HepG2 (cell line): ENCODE data around the gene LYRM4. TPM values are rescaled to one million over a fixed set of nuclear protein-coding genes. Genes with fewer than 3 reads are reported as not detected.

Source experiments
- ATAC-seq: fragments of 200-7000 bp; cut with Tn5 transposase; 3 replicates; pipeline ENCODE4 v1.9.1; 2020; ENCODE audit warnings: mild to moderate bottlenecking, moderate library complexity
- BruUV-seq: library from RNA; stranded (reverse); fragments of 400-500 nt; replicated peaks from 2 replicates; lab custom pipeline; 2021; lab: Mats Ljungman, UMichigan
- CTCF ChIA-PET: fragments of 300-600 bp; formaldehyde crosslinking; extraction: SDS; loops from one replicate; lab custom pipeline; 2021; ENCODE audit warnings: low total read pairs, inconsistent platforms, low intra/inter-chr PET ratio; lab: Yijun Ruan, JAX
- POLR2A ChIA-PET: fragments of 350-600 bp; sonication (Branson Sonifier 250); formaldehyde crosslinking; loops from one replicate; lab custom pipeline; 2020; ENCODE audit warnings: antibody characterized with exemption, inconsistent platforms; lab: Yijun Ruan, JAX
- DNase-seq: peaks from one replicate; pipeline ENCODE4 v3.0.0-alpha.2; 2015; ENCODE audit warnings: low spot score
- FAIRE-seq: peaks from 3 replicates; lab custom pipeline; 2011; peaks lifted over from hg19 to GRCh38; lab: Jason Lieb, UNC
- H2AFZ ChIP-seq: one replicate; pipeline ENCODE4 v1.6.1; 2011; ENCODE audit warnings: low read length, inconsistent platforms
- H3K27ac ChIP-seq: fragments of 300-600 bp; 3 replicates; pipeline ENCODE4 v1.8.0; 2011; ENCODE audit warnings: mixed run types, mild to moderate bottlenecking, mixed read lengths, low read length, inconsistent platforms; ENCODE audit not compliant: insufficient read depth; ENCODE audit errors: extremely low read length
- H3K27me3 ChIP-seq, 2 experiments: fragments of 200-600 bp in 1 of 2; 2 replicates in 1 of 2; 3 replicates in 1 of 2; pipeline versions ENCODE4 v1.6.0 to v1.8.0; 2011; ENCODE audit warnings: low read length in 2 of 2, mild to moderate bottlenecking in 2 of 2, moderate library complexity in 2 of 2, inconsistent platforms in 1 of 2; ENCODE audit not compliant: insufficient read depth in 2 of 2, control insufficient read depth in 1 of 2
- H3K36me3 ChIP-seq, 2 experiments: fragments of 200-600 bp in 1 of 2; replicated peaks in 1 of 2; 2 replicates in 1 of 2; 3 replicates in 1 of 2; pipeline versions ENCODE4 v1.5.1 to v1.8.0; 2011; ENCODE audit warnings: low read length in 2 of 2, inconsistent platforms in 1 of 2; ENCODE audit not compliant: insufficient read depth in 2 of 2, control insufficient read depth in 1 of 2
- H3K4me1 ChIP-seq: 2 replicates; pipeline ENCODE4 v1.5.1; 2012; ENCODE audit warnings: low read length, inconsistent platforms; ENCODE audit not compliant: insufficient read depth
- H3K4me2 ChIP-seq: 2 replicates; pipeline ENCODE4 v1.6.0; 2011; ENCODE audit warnings: low read depth, low read length, inconsistent platforms
- H3K4me3 ChIP-seq, 3 experiments: fragments of 200-600 bp in 1 of 3; sonication (generic), shearing (Covaris generic) in 1 of 3; replicated peaks in 1 of 3; 2 replicates each; pipeline ENCODE4 v1.5.1; 2011 to 2016; ENCODE audit warnings: low read length in 3 of 3, inconsistent platforms in 2 of 3, low read depth in 2 of 3, mild to moderate bottlenecking in 2 of 3, control low read depth in 1 of 3, mixed read lengths in 1 of 3; ENCODE audit not compliant: insufficient read depth in 1 of 3
- H3K79me2 ChIP-seq: one replicate; pipeline ENCODE4 v1.6.1; 2011; ENCODE audit warnings: low read length, inconsistent platforms; ENCODE audit not compliant: insufficient read depth
- H3K9ac ChIP-seq: 2 replicates; pipeline ENCODE4 v1.6.0; 2011; ENCODE audit warnings: mild to moderate bottlenecking, low read depth, low read length, inconsistent platforms; ENCODE audit not compliant: insufficient read depth
- H3K9me3 ChIP-seq: 2 replicates; pipeline ENCODE4 v1.5.1; 2012; ENCODE audit warnings: mild to moderate bottlenecking, low read length
- H4K20me1 ChIP-seq: 2 replicates; pipeline ENCODE4 v1.6.0; 2011; ENCODE audit warnings: inconsistent platforms, mild to moderate bottlenecking, low read length, moderate library complexity; ENCODE audit not compliant: insufficient read depth
- GLI4 ChIP-seq: sonication (generic); formaldehyde crosslinking; IDR thresholded peaks from 2 replicates; pipeline ENCODE4 v1.5.1; 2020; ENCODE audit warnings: missing genetic modification reagents, mild to moderate bottlenecking, moderate library complexity, borderline replicate concordance
- JDP2 ChIP-seq: sonication (generic); formaldehyde crosslinking; IDR thresholded peaks from 2 replicates; pipeline ENCODE4 v1.8.1; 2022; ENCODE audit warnings: missing genetic modification reagents, borderline replicate concordance
- KAT2B ChIP-seq: fragments of 150-350 bp; IDR thresholded peaks from 2 replicates; pipeline ENCODE4 v1.6.1; 2014; ENCODE audit warnings: low read depth, low read length, borderline replicate concordance
- KDM3A ChIP-seq: IDR thresholded peaks from 2 replicates; pipeline ENCODE4 v1.6.1; 2018; ENCODE audit warnings: low read depth, missing compliant biosample characterization
- NR2C2 ChIP-seq: sonication (generic); formaldehyde crosslinking; IDR thresholded peaks from 2 replicates; pipeline ENCODE4 v1.4.0; 2020; ENCODE audit warnings: missing genetic modification reagents, mild to moderate bottlenecking, moderate library complexity, borderline replicate concordance
- ONECUT2 ChIP-seq: sonication (generic); formaldehyde crosslinking; IDR thresholded peaks from 2 replicates; pipeline ENCODE4 v1.4.0; 2020; ENCODE audit warnings: missing genetic modification reagents
- SP2 ChIP-seq: sonication (generic); formaldehyde crosslinking; IDR thresholded peaks from 2 replicates; pipeline ENCODE4 v1.5.1; 2020; ENCODE audit warnings: mild to moderate bottlenecking, missing genetic modification reagents
- STAG1 ChIP-seq: sonication (generic); formaldehyde crosslinking; IDR thresholded peaks from 2 replicates; pipeline ENCODE4 v1.4.0; 2020; ENCODE audit warnings: missing genetic modification reagents
- TAF1 ChIP-seq: sonication (generic); formaldehyde crosslinking; IDR thresholded peaks from 2 replicates; pipeline ENCODE4 v1.4.0; 2020; ENCODE audit warnings: missing genetic modification reagents
- ZFP37 ChIP-seq: sonication (generic); formaldehyde crosslinking; IDR thresholded peaks from 2 replicates; pipeline ENCODE4 v1.4.0; 2020; ENCODE audit warnings: missing genetic modification reagents, borderline replicate concordance
- ZFP90 ChIP-seq: sonication (generic); formaldehyde crosslinking; IDR thresholded peaks from 2 replicates; pipeline ENCODE4 v1.8.0; 2022; ENCODE audit warnings: missing genetic modification reagents, mild to moderate bottlenecking, inconsistent platforms, borderline replicate concordance
- ZKSCAN1 ChIP-seq: fragments of 150-350 bp; IDR thresholded peaks from 2 replicates; pipeline ENCODE4 v1.6.1; 2014; ENCODE audit warnings: low read length
- ZNF253 ChIP-seq: sonication (generic); formaldehyde crosslinking; IDR thresholded peaks from 2 replicates; pipeline ENCODE4 v1.8.0; 2022; ENCODE audit warnings: mild to moderate bottlenecking, missing genetic modification reagents, borderline replicate concordance
- ZNF335 ChIP-seq: sonication (generic); formaldehyde crosslinking; IDR thresholded peaks from 2 replicates; pipeline ENCODE4 v1.4.0; 2020; ENCODE audit warnings: missing genetic modification reagents
- ZNF44 ChIP-seq: sonication (generic); formaldehyde crosslinking; IDR thresholded peaks from 2 replicates; pipeline ENCODE4 v1.5.1; 2020; ENCODE audit warnings: mild to moderate bottlenecking, missing genetic modification reagents
- ZNF713 ChIP-seq: sonication (generic); formaldehyde crosslinking; IDR thresholded peaks from 2 replicates; pipeline ENCODE4 v1.4.0; 2020; ENCODE audit warnings: mild to moderate bottlenecking, missing genetic modification reagents
- ZNF773 ChIP-seq: sonication (generic); formaldehyde crosslinking; IDR thresholded peaks from 2 replicates; pipeline ENCODE4 v1.4.0; 2020; ENCODE audit warnings: missing genetic modification reagents, borderline replicate concordance
- ZNF878 ChIP-seq: sonication (generic); formaldehyde crosslinking; IDR thresholded peaks from 2 replicates; pipeline ENCODE4 v1.8.1; 2023; ENCODE audit warnings: mild to moderate bottlenecking, missing genetic modification reagents, moderate library complexity
- ZSCAN29 ChIP-seq: sonication (generic); formaldehyde crosslinking; conservative IDR thresholded peaks from 2 replicates; pipeline ENCODE4 v1.4.0; 2020; ENCODE audit warnings: mild to moderate bottlenecking, missing genetic modification reagents
- ZSCAN31 ChIP-seq: sonication (generic); formaldehyde crosslinking; IDR thresholded peaks from 2 replicates; pipeline ENCODE4 v1.5.0; 2020; ENCODE audit warnings: low read depth, mild to moderate bottlenecking, missing genetic modification reagents
- WGBS: methylation state at CpG from one replicate; pipeline ENCODE4 v1.1.6; 2017; ENCODE audit warnings: low lambda C conversion rate; 5-methylcytosine and 5-hydroxymethylcytosine counted together
- in situ Hi-C: cut with HindIII; loops from 2 replicates; pipeline ENCODE4 v1.10.0; 2017; ENCODE audit warnings: low pct_unique_long_range_greater_than_20kb; ENCODE audit not compliant: extremely low pct_ligation_motif_present
- intact Hi-C: fragments of 100-400 bp; cut with micrococcal nuclease; formaldehyde crosslinking; loops from one replicate; pipeline ENCODE4 v1.10.0; 2022; ENCODE audit not compliant: unreplicated experiment
- polyA plus RNA-seq, 8 experiments: library from polyadenylated mRNA; depleted of rRNA in 3 of 8; stranded (reverse) in 7 of 8; unstranded in 1 of 8; fragments of >200 nt; fragmentation: Illumina TruSeq in 4 of 8; extraction: Trizol in 4 of 8; gene quantifications; 2 replicates each; pipeline versions ENCODE4 v1.2.1 to v1.2.3, GENCODE V29; 2011 to 2016; ENCODE audit warnings: low read depth in 4 of 8, missing spikeins in 1 of 8, mixed read lengths in 1 of 8; ENCODE audit not compliant: insufficient read depth in 1 of 8
- total RNA-seq, 5 experiments: library from RNA; depleted of rRNA; stranded (reverse); fragments of >200 nt; fragmentation: Illumina TruSeq; extraction: Trizol; gene quantifications; 2 replicates each; pipeline ENCODE4 v1.2.3, GENCODE V29; 2016; ENCODE audit warnings: low read depth in 1 of 5
- TF ChIP-seq, protein P1 (sequence below): fragments of 450-650 bp; IDR thresholded peaks from 2 replicates; pipeline ENCODE4 v1.6.1; 2017
- TF ChIP-seq, protein P2 (sequence below): sonication (generic); formaldehyde crosslinking; IDR thresholded peaks from 2 replicates; pipeline ENCODE4 v1.5.0; 2020; ENCODE audit warnings: mild to moderate bottlenecking, missing genetic modification reagents
- TF ChIP-seq, protein P3 (sequence below): IDR thresholded peaks from 2 replicates; pipeline ENCODE4 v1.6.1; 2012; ENCODE audit warnings: low read depth, low read length, improper control_type of control experiment

LYRM4 gene
- total and polyA plus RNA-seq, 2 of the 13 experiments (the other 11 are each of a cell fraction or from before 2014, with no cell fraction given): 64.6 to 67.5 TPM

DNA sequence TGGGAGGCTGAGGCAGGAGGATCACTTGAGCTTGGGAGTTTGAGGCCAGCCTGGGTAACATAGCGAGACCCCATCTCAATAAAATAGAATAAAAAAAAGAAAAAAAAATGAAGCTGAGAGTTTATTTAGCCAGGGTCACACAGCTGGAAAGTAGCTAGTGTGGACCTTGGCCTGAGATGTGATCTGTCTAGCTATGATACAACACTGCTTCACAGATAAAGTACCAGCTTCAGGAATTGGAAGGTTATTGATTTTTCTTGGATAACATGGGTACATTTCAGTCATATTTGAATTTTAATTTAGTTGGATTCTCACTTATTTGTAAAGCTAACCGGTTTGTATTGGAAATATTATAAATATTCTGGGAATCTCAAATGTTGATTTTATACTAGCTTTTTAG lies 5.7 kb upstream of the LYRM4 start:
- Histone ChIP-seq H3K27ac (no peak overlapping the region), H3K9me3 (no peaks in the 10 kb centered on the region), H3K4me1 (peaks cover 21% of the 10 kb centered on the region), H4K20me1 (no peaks in the 10 kb centered on the region; the same call in 1 of the 2 replicates), H2AFZ (no peak overlapping the region), H3K4me3 (no peak overlapping the region), H3K9ac (no peak overlapping the region), H3K79me2 (peaks cover 41% of the 10 kb centered on the region), H3K4me2 (no peak overlapping the region), H3K27me3 (no peaks in the 10 kb centered on the region; a peak in 1 of 5 replicates), H3K36me3 (no peaks in the 10 kb centered on the region)
- no TSS peak for BruUV-seq
- in situ Hi-C loops (no loop called here), intact Hi-C loops (no loop called here)
- CTCF ChIA-PET: no interaction called here
- WGBS: 96% methylated on average over 2 of the region's 2 CpGs
- ATAC-seq: peak; percentile 72
- FAIRE-seq: no peak
- no peak for DNase-seq
- POLR2A ChIA-PET: no interaction called here
- TF ChIP-seq ONECUT2 (peak; percentile 31; the same call in 1 of the 2 replicates), ZNF878 (CRISPR knock-in tag) (no peak), ZNF335 (CRISPR knock-in tag) (0 out of 2 replicates have a peak, but pooled peaks have one; percentile 37), ZNF773 (CRISPR knock-in tag) (no peak), STAG1 (no peak), ZSCAN29 (CRISPR knock-in tag) (no peak), TAF1 (CRISPR knock-in tag) (no peak), ZFP90 (no peak), ZNF713 (CRISPR knock-in tag) (no peak), NR2C2 (CRISPR knock-in tag) (no peak), GLI4 (CRISPR knock-in tag) (no peak), ZSCAN31 (CRISPR knock-in tag) (no peak), SP2 (CRISPR knock-in tag) (no peak), ZNF253 (no peak), ZNF44 (CRISPR knock-in tag) (no peak), KAT2B (no peak), ZKSCAN1 (no peak), ZFP37 (no peak), JDP2 (CRISPR knock-in tag) (no peak), KDM3A (no peak)
- TF ChIP-seq, protein P1, sequence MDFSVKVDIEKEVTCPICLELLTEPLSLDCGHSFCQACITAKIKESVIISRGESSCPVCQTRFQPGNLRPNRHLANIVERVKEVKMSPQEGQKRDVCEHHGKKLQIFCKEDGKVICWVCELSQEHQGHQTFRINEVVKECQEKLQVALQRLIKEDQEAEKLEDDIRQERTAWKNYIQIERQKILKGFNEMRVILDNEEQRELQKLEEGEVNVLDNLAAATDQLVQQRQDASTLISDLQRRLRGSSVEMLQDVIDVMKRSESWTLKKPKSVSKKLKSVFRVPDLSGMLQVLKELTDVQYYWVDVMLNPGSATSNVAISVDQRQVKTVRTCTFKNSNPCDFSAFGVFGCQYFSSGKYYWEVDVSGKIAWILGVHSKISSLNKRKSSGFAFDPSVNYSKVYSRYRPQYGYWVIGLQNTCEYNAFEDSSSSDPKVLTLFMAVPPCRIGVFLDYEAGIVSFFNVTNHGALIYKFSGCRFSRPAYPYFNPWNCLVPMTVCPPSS: no peak
- TF ChIP-seq, protein P2, sequence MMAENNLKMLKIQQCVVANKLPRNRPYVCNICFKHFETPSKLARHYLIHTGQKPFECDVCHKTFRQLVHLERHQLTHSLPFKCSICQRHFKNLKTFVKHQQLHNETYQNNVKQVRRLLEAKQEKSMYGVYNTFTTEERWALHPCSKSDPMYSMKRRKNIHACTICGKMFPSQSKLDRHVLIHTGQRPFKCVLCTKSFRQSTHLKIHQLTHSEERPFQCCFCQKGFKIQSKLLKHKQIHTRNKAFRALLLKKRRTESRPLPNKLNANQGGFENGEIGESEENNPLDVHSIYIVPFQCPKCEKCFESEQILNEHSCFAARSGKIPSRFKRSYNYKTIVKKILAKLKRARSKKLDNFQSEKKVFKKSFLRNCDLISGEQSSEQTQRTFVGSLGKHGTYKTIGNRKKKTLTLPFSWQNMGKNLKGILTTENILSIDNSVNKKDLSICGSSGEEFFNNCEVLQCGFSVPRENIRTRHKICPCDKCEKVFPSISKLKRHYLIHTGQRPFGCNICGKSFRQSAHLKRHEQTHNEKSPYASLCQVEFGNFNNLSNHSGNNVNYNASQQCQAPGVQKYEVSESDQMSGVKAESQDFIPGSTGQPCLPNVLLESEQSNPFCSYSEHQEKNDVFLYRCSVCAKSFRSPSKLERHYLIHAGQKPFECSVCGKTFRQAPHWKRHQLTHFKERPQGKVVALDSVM (CRISPR knock-in tag): peak; percentile 47; the same call in 1 of the 2 replicates
- TF ChIP-seq, protein P3, sequence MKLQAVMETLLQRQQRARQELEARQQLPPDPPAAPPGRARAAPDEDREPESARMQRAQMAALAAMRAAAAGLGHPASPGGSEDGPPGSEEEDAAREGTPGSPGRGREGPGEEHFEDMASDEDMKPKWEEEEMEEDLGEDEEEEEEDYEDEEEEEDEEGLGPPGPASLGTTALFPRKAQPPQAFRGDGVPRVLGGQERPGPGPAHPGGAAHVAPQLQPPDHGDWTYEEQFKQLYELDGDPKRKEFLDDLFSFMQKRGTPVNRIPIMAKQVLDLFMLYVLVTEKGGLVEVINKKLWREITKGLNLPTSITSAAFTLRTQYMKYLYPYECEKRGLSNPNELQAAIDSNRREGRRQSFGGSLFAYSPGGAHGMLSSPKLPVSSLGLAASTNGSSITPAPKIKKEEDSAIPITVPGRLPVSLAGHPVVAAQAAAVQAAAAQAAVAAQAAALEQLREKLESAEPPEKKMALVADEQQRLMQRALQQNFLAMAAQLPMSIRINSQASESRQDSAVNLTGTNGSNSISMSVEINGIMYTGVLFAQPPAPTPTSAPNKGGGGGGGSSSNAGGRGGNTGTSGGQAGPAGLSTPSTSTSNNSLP: no peak
